OCI-LY7 (cell line): ENCODE results near the gene ZNF516. TPM values are rescaled to one million over a fixed set of nuclear protein-coding genes. Genes with fewer than 3 reads are reported as not detected.

Source experiments
- BruUV-seq: library from RNA; stranded (reverse); fragments of 400-500 nt; replicated peaks from 2 replicates; lab custom pipeline; 2021; lab: Mats Ljungman, UMichigan
- CTCF ChIA-PET: fragments of 300-600 bp; sonication (Branson Sonifier 250); formaldehyde crosslinking; loops from one replicate; lab custom pipeline; 2022; ENCODE audit warnings: antibody characterized with exemption; ENCODE audit not compliant: unreplicated experiment; lab: Charles Lee
- POLR2A ChIA-PET: fragments of 300-600 bp; sonication (Branson Sonifier 250); formaldehyde crosslinking; loops from one replicate; lab custom pipeline; 2022; ENCODE audit warnings: antibody characterized with exemption; lab: Charles Lee
- DNase-seq: peaks from one replicate; pipeline ENCODE4 v3.0.0-alpha.2; 2015; ENCODE audit warnings: low spot score
- H2AFZ ChIP-seq: fragments of 200-600 bp; sonication (generic), shearing (Covaris generic); 2 replicates; pipeline ENCODE4 v1.6.1; 2014; ENCODE audit warnings: mild to moderate bottlenecking, antibody characterized with exemption, low read length, moderate library complexity
- H3K27ac ChIP-seq: fragments of 200-600 bp; sonication (generic); 2 replicates; pipeline ENCODE4 v1.5.1; 2014; ENCODE audit warnings: mixed run types, low read depth, mild to moderate bottlenecking, moderate library complexity, low read length, inconsistent platforms; ENCODE audit not compliant: poor library complexity, severe bottlenecking
- H3K36me3 ChIP-seq: fragments of 200-600 bp; sonication (generic); 2 replicates; pipeline ENCODE4 v1.6.1; 2014; ENCODE audit warnings: mild to moderate bottlenecking, antibody characterized with exemption, low read length, moderate library complexity, mixed read lengths; ENCODE audit not compliant: insufficient read depth
- H3K4me1 ChIP-seq: fragments of 200-600 bp; sonication (generic); 2 replicates; pipeline ENCODE4 v1.5.1; 2014; ENCODE audit warnings: mild to moderate bottlenecking, low read length; ENCODE audit not compliant: insufficient read depth, poor library complexity, severe bottlenecking
- H3K4me2 ChIP-seq: fragments of 200-600 bp; sonication (generic); 2 replicates; pipeline ENCODE4 v1.6.1; 2014; ENCODE audit warnings: mild to moderate bottlenecking, low read length
- H3K4me3 ChIP-seq: fragments of 200-600 bp; sonication (generic); 2 replicates; pipeline ENCODE4 v1.5.1; 2014; ENCODE audit warnings: mild to moderate bottlenecking, low read depth, low read length; ENCODE audit not compliant: poor library complexity, severe bottlenecking
- H3K79me2 ChIP-seq: fragments of 200-600 bp; sonication (generic); 2 replicates; pipeline ENCODE4 v1.6.1; 2016; ENCODE audit warnings: low read depth, mild to moderate bottlenecking, low read length, moderate library complexity, mixed read lengths; ENCODE audit not compliant: insufficient read depth
- H3K9me2 ChIP-seq: fragments of 200-600 bp; sonication (generic); 2 replicates; pipeline ENCODE4 v1.6.1; 2016; ENCODE audit warnings: mild to moderate bottlenecking, low read length, mixed read lengths; ENCODE audit not compliant: insufficient read depth
- H3K9me3 ChIP-seq: fragments of 200-600 bp; sonication (generic); 2 replicates; pipeline ENCODE4 v1.6.1; 2014; ENCODE audit warnings: mild to moderate bottlenecking, mixed run types, low read length, mixed read lengths
- H4K20me1 ChIP-seq: fragments of 200-600 bp; sonication (generic); 2 replicates; pipeline ENCODE4 v1.6.1; 2014; ENCODE audit warnings: mild to moderate bottlenecking, antibody characterized with exemption, low read length, moderate library complexity, mixed read lengths; ENCODE audit not compliant: insufficient read depth
- EZH2phosphoT487 ChIP-seq: fragments of 200-600 bp; sonication (generic); IDR thresholded peaks from 2 replicates; pipeline ENCODE4 v1.6.1; 2018; ENCODE audit warnings: low read depth, borderline replicate concordance, mild to moderate bottlenecking, mixed run types, antibody characterized with exemption, low read length, moderate library complexity, mixed read lengths
- intact Hi-C: fragments of 100-400 bp; cut with micrococcal nuclease; formaldehyde crosslinking; loops from one replicate; pipeline ENCODE4 v1.10.0; 2022; ENCODE audit not compliant: unreplicated experiment
- total RNA-seq, 2 experiments: library from RNA; depleted of rRNA in 1 of 2; stranded (reverse); fragments of >200 nt in 1 of 2; shearing (Covaris generic) in 1 of 2; gene quantifications; 2 replicates each; pipeline ENCODE4 v1.2.3, GENCODE V29; 2014 to 2022
- TF ChIP-seq, protein P1 (sequence below): fragments of 200-600 bp; sonication (generic); conservative IDR thresholded peaks from 2 replicates; pipeline ENCODE4 v1.5.1; 2014; ENCODE audit warnings: mild to moderate bottlenecking, antibody characterized with exemption, low read length, moderate library complexity, mixed read lengths

The ZNF516 gene
- total RNA-seq, 2 experiments from 2014 or later: 16.2 to 32.3 TPM

- Histone ChIP-seq H3K9me2 (no peaks in the 10 kb centered on the region), H3K4me1 (no peaks in the 10 kb centered on the region), H3K9me3 (no peaks in the 10 kb centered on the region), H3K4me3 (no peak overlapping the region), H3K36me3 (peaks cover 4% of the 10 kb centered on the region), H4K20me1 (no peaks in the 10 kb centered on the region), H3K79me2 (no peaks in the 10 kb centered on the region), H2AFZ (no peak overlapping the region), H3K27ac (no peak overlapping the region), H3K4me2 (no peak overlapping the region)
- TF ChIP-seq EZH2phosphoT487: no peak
- TF ChIP-seq, protein P1, sequence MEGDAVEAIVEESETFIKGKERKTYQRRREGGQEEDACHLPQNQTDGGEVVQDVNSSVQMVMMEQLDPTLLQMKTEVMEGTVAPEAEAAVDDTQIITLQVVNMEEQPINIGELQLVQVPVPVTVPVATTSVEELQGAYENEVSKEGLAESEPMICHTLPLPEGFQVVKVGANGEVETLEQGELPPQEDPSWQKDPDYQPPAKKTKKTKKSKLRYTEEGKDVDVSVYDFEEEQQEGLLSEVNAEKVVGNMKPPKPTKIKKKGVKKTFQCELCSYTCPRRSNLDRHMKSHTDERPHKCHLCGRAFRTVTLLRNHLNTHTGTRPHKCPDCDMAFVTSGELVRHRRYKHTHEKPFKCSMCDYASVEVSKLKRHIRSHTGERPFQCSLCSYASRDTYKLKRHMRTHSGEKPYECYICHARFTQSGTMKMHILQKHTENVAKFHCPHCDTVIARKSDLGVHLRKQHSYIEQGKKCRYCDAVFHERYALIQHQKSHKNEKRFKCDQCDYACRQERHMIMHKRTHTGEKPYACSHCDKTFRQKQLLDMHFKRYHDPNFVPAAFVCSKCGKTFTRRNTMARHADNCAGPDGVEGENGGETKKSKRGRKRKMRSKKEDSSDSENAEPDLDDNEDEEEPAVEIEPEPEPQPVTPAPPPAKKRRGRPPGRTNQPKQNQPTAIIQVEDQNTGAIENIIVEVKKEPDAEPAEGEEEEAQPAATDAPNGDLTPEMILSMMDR: no peak
- ChIA-PET CTCF (no interaction called here), POLR2A (no interaction called here)
- intact Hi-C loops: no loop called here
- no TSS peak for BruUV-seq
- no peak for DNase-seq
Observed at GRCh38 chr18:76353046-76353445, 142.0 kb downstream of the ZNF516 start.

DNA sequence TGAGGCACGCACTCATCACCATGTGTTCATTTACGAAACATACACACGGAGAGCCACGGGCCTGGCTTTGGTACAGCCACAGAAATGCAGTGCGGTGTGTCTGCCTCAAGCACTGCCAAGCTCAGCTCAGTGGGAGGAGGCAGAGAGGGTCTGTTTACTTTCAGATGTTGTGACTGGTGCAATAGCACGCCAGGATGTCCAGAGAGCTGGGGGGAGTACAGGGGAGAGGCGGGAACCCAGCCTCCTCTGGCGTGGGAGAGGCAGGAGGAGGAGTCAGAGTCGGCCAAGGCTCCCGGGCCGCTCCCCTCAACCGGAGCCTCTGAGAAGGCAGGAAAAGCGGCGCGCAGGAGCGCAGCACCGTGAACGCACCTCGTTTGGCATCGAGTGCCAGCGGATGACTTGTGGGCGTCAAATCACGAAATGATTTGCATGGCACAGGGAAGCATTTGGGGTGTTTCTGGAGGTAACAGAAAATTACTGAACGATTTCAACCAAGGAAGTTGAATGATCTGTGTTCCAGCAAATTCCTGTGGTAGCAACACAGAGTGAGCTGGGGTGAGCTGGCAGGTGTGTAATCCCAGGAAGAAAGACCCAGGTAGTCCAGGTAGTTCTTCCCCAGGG is 143.0 kb downstream of the ZNF516 start:
- Histone ChIP-seq H3K4me3 (no peak overlapping the region), H3K9me2 (no peaks in the 10 kb centered on the region), H3K27ac (no peak overlapping the region), H4K20me1 (no peaks in the 10 kb centered on the region), H3K79me2 (no peaks in the 10 kb centered on the region), H3K36me3 (no peaks in the 10 kb centered on the region; the same call in none of the 2 replicates), H2AFZ (no peak overlapping the region), H3K4me2 (no peak overlapping the region), H3K4me1 (no peaks in the 10 kb centered on the region), H3K9me3 (no peaks in the 10 kb centered on the region)
- no peak for TF ChIP-seq EZH2phosphoT487
- TF ChIP-seq, protein P1: no peak
- BruUV-seq: no TSS peak
- no peak for DNase-seq
- ChIA-PET CTCF (no interaction called here), POLR2A (no interaction called here)
- intact Hi-C loops: no loop called here
